GM13977 (cell line): ENCODE results near the gene TCEAL3.
A peak's percentile ranks its signal among the peaks of the same experiment; 100 is the strongest.

ENCODE experiments used
- DNase-seq: peaks from one replicate; pipeline ENCODE4 v3.0.0; 2012; ENCODE audit warnings: low spot score
- CTCF ChIP-seq: IDR thresholded peaks from 2 replicates; pipeline ENCODE4 v1.5.1; 2012; ENCODE audit warnings: mild to moderate bottlenecking, control low read depth; ENCODE audit not compliant: insufficient read depth; ENCODE audit errors: extremely low read depth, missing control alignments
- in situ Hi-C: fragments of 300-500 bp; cut with MboI; formaldehyde crosslinking; loops from one replicate; pipeline ENCODE4 v1.12.0; 2022; ENCODE audit warnings: low sequenced_read_pairs, low pct_unique_long_range_greater_than_20kb, mixed read lengths, inconsistent platforms; ENCODE audit not compliant: unreplicated experiment

Gene TCEAL3, protein sequence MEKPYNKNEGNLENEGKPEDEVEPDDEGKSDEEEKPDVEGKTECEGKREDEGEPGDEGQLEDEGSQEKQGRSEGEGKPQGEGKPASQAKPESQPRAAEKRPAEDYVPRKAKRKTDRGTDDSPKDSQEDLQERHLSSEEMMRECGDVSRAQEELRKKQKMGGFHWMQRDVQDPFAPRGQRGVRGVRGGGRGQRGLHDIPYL

GRCh38 chrX:103607364-103608305 is at the start of gene TCEAL3:
TCEAL3 (plus strand) TSS chrX:103607963; CDS start chrX:103609065, 1,102 bp downstream.
- no peak for TF ChIP-seq CTCF
- in situ Hi-C loops = no loop called here
- DNase-seq = peak; percentile 50

GRCh38 chrX:103560256-103560655 is 47.5 kb upstream of the TCEAL3 start:
- TF ChIP-seq CTCF = no peak
- in situ Hi-C loops = no loop called here
- no peak for DNase-seq

DNA sequence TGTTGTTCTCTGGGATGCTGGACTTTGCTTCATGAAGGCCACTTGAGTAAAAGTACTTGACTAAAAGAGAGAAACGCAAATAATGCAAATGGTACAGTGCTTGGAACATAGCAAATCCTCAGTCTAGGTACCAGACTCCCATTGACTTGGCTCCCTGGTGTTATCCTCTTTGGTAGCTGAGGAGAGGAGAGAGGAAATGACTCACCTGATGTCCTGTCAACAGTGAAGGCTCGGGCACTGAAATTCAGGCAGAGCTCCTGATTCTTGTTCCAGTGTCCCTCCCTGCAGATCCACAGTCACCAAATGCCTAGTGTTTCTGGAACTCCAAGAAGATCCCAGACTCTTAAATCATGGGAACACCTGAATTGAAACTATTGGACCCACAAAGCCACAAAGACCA is 45.0 kb upstream of the TCEAL3 start:
- no peak for DNase-seq
- in situ Hi-C loops = no loop called here
- no peak for TF ChIP-seq CTCF

DNA sequence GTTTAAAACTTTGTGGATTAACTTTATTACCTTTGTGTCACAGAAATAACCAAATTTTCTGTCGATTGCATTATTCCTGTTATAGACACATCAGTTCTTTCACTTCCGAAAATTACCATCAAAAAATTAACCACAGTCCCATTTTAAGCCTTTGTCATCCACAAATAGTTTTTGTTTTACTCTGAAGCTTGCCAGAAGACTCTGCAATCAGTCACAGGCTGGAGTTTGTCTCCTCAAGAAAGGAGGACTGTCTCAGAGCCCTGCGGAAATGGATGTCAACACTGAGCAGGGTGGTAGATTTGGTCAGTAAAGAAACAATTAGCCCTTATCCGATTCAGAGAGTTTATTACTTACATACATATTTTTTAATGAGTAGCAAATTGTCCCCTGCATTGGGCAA is 42.6 kb upstream of the TCEAL3 start:
- TF ChIP-seq CTCF = no peak
- in situ Hi-C loops = no loop called here
- DNase-seq = no peak

DNA sequence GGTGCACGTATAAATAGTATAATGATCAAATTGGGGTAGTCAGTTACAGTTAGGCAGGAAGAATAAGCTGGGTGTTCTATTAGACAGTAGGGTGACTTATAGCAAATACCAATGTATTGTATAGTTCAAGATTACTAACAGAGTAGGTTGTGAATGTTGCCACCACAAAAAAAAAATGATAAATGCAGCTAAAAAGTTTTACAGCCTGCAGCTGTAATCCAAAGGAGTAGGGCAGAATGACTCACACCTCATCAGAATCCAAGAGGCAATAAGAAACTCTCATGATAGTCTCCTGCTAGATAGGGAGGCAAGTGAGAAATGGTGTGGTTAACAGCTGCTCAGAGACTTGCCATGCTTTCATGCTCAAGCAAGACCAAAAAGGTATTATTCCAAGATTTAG is 42.0 kb upstream of the TCEAL3 start:
- in situ Hi-C loops = no loop called here
- no peak for DNase-seq
- no peak for TF ChIP-seq CTCF

DNA sequence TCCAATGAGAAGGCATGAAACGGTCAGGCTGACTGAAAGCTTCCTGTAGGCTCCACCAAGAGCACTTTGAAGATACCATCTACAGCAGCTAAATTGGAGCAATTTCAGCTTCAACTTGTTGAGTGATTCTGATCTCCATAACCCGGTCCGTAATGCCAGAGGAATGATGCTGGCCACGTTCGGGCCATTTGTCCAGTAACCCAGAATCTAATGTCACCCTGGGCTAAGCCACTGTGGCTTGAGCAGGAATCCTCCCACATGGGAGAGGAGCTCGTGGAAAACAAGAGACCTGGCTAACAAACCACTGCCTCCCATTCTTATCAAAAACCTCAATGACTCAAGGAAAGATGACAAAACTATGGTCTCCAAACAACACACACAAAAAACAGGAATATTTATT is 36.6 kb upstream of the TCEAL3 start:
- DNase-seq = no peak
- in situ Hi-C loops = no loop called here
- no peak for TF ChIP-seq CTCF
